HG03575 (cell line): ENCODE data around the gene TPTE.
"Not testable (repeated sequence)": the region's sequence is repeated elsewhere in the genome, so short reads cannot be mapped to it uniquely, and the experiment has no call there.

ENCODE experiments used
- ATAC-seq: cut with Tn5 transposase; IDR thresholded peaks from one replicate; pipeline ENCODE4 v1.9.1; 2021; ENCODE audit not compliant: unreplicated experiment, insufficient number of reproducible peaks, low FRiP score; ENCODE audit errors: extremely low read depth

TPTE gene

GRCh38 chr21:10614285-10614684, 92.9 kb downstream of the TPTE start:
- not testable (repeated sequence) for ATAC-seq

GRCh38 chr21:10616061-10616460, 94.7 kb downstream of the TPTE start:
- not testable (repeated sequence) for ATAC-seq

GRCh38 chr21:10616535-10616934, 95.2 kb downstream of the TPTE start:
- no peak for ATAC-seq

- ATAC-seq, result not testable (repeated sequence)
Observed at GRCh38 chr21:10617133-10617752, 95.9 kb downstream of the TPTE start.

- ATAC-seq, result no peak
Observed at GRCh38 chr21:10627316-10627863, 106.0 kb downstream of the TPTE start.

- ATAC-seq, result not testable (repeated sequence)
Observed at GRCh38 chr21:10629239-10629638, 107.9 kb downstream of the TPTE start.

- ATAC-seq, result not testable (repeated sequence)
Observed at GRCh38 chr21:10630829-10631228, 109.4 kb downstream of the TPTE start.

GRCh38 chr21:10631316-10631715, 109.9 kb downstream of the TPTE start:
- not testable (repeated sequence) for ATAC-seq

GRCh38 chr21:10638144-10638543, 116.8 kb downstream of the TPTE start:
- ATAC-seq, result not testable (repeated sequence)

- no peak for ATAC-seq
Observed at GRCh38 chr21:10639123-10639522, 117.7 kb downstream of the TPTE start.

- ATAC-seq, result not testable (repeated sequence)
Observed at GRCh38 chr21:10639746-10640145, 118.4 kb downstream of the TPTE start.

GRCh38 chr21:10640446-10640845, 119.1 kb downstream of the TPTE start:
- ATAC-seq, result no peak

- ATAC-seq, result no peak
Observed at GRCh38 chr21:10641107-10641506, 119.7 kb downstream of the TPTE start.

GRCh38 chr21:10645667-10646066, 124.3 kb downstream of the TPTE start:
- not testable (repeated sequence) for ATAC-seq

- not testable (repeated sequence) for ATAC-seq
Observed at GRCh38 chr21:10649350-10650149, 128.2 kb downstream of the TPTE start.

- ATAC-seq, result not testable (repeated sequence)
Observed at GRCh38 chr21:10650297-10650696, 128.9 kb downstream of the TPTE start.
